ENCODE data around the gene DNAAF6.
"Not testable (repeated sequence)": the region's sequence is repeated elsewhere in the genome, so short reads cannot be mapped to it uniquely, and the experiment has no call there.

Gene DNAAF6

DNA sequence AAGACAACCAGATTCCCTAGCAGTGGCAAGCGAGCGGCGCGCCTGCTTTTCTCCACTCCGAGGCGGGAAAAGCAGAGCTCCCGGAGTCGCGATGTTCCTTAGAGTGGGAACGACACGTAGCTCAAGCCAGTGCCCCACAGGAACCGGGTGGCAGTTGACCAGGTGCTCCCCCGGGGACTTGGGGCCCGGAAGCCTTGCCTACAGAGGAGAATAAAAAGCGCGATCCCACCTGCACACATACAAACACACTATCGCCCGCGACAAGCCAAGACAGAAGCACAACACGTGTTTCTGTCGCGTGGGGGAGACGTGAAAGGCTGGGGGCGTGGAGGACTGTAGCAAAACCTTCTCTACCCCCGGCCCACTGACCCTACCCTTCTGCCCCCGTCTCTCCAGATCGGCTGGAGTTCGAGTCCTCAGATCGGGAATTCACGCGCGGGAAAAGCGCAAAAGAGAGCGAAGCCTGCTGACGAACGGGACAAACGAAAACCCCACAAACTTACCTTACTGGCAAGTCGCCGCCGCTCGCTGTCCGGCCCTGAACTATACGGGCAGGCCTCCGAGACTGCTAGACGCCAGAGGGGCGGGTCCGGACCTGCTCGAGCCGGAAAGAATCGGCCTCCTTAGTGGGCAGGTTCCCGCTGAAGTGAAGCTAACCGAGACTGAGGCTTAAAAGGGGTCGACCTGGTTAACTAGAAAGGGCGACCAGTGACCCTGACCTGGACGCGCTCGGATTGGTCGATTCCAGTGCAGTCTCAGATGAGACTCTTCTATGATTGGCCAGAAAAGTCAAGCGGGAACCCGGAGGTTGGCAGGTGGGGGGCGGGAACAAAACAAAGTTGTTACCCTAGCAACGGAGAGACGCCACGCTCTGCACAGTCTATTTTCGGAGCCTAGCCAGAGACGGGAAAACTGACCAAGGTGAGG, at the start of gene DNAAF6, which contains the start of gene NUP62CL:
TSS of gene DNAAF6 (plus strand) at position 842 of the 927 bp plus-strand sequence. CDS start 6,265 bp downstream, outside the sequence.
TSS of gene NUP62CL (minus strand) at position 664 of the 927 bp plus-strand sequence. CDS start 31,287 bp downstream, outside the sequence.
- DNase-seq (ENCODE audit: low read depth, low spot score) = peak; percentile 88
- Histone ChIP-seq H3K9me3 (ENCODE audit: insufficient read depth, low read length) (no peaks in the 10 kb centered on the region), H3K36me3 (ENCODE audit: insufficient read depth, insufficient read length, low read length) (no peaks in the 10 kb centered on the region), H3K9ac (ENCODE audit: insufficient read length, low read depth) (peak within 1 kb of the TSS; percentile 76), H3K4me3 (ENCODE audit: insufficient read length, low read depth) (peak within 1 kb of the TSS; percentile 78), H3K4me1 (ENCODE audit: insufficient read depth, insufficient read length) (no peaks in the 10 kb centered on the region), H3K27me3 (ENCODE audit: insufficient read depth, insufficient read length) (no peaks in the 10 kb centered on the region)
- TF ChIP-seq SUZ12 (IDR thresholded peaks at IDR 0.05; ENCODE audit: extremely low read depth, insufficient read depth, insufficient read length) (no peak), ZNF274 (IDR thresholded peaks at IDR 0.05; ENCODE audit: low read depth, low read length) (no peak), YY1 (IDR thresholded peaks at IDR 0.05; ENCODE audit: insufficient read depth, insufficient read length) (no peak)

DNA sequence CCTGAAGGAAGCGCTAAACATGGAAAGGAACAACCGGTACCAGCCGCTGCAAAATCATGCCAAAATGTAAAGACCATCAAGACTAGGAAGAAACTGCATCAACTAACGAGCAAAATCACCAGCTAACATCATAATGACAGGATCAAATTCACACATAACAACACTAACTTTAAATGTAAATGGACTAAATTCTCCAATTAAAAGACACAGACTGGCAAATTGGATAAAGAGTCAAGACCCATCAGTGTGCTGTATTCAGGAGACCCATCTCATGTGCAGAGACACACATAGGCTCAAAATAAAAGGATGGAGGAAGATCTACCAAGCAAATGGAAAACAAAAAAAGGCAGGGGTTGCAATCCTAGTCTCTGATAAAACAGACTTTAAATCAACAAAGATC, 48.8 kb upstream of the DNAAF6 start:
- not testable (repeated sequence) for H3K9ac ChIP-seq (ENCODE audit: insufficient read length, low read depth); DNase-seq (ENCODE audit: low read depth, low spot score); H3K4me1 ChIP-seq (ENCODE audit: insufficient read depth, insufficient read length); H3K27me3 ChIP-seq (ENCODE audit: insufficient read depth, insufficient read length); H3K36me3 ChIP-seq (ENCODE audit: insufficient read depth, insufficient read length, low read length); H3K9me3 ChIP-seq (ENCODE audit: insufficient read depth, low read length); H3K4me3 ChIP-seq (ENCODE audit: insufficient read length, low read depth)

DNA sequence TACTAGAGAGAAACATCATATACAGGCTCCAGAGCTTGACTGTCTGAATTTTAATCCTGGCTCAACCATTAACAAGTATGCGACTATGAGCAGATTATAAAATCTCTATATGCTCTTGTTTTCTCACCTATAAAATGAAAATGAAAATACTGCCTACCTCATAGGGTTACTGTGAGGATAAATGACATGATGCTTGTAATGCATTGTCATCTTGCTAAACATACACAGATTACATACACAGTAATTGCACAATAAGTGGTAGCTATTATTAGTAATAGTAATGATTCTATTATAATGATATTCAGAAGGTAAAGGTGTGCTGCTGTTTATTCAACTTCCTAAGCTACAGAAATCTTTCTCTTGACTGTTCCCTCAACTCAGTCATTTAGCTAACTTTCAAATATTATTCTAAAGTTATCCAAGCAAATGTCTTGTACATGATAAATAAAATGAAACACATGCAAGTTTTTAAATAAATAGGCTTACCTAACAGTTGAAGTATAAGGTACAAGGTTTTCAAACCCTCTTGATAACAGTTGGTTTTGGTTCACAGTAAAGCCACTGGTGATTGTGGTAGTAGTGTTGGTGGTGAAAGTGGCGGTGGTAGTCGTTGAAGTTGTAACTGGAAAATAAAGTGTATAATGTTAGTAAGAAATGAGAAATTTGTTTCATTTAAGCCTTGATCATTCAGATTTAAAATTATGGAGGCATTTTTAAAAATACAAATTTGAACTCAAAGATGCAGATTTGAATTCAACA, 39.1 kb upstream of the DNAAF6 start:
- TF ChIP-seq ZNF274 (IDR thresholded peaks at IDR 0.05; ENCODE audit: low read depth, low read length) (no peak), SUZ12 (IDR thresholded peaks at IDR 0.05; ENCODE audit: extremely low read depth, insufficient read depth, insufficient read length) (no peak), YY1 (IDR thresholded peaks at IDR 0.05; ENCODE audit: insufficient read depth, insufficient read length) (no peak)
- Histone ChIP-seq H3K36me3 (ENCODE audit: insufficient read depth, insufficient read length, low read length) (no peaks in the 10 kb centered on the region), H3K9ac (ENCODE audit: insufficient read length, low read depth) (no peak overlapping the region), H3K4me1 (ENCODE audit: insufficient read depth, insufficient read length) (no peaks in the 10 kb centered on the region), H3K4me3 (ENCODE audit: insufficient read length, low read depth) (no peak overlapping the region), H3K27me3 (ENCODE audit: insufficient read depth, insufficient read length) (no peaks in the 10 kb centered on the region), H3K9me3 (ENCODE audit: insufficient read depth, low read length) (no peaks in the 10 kb centered on the region)
- no peak for DNase-seq (ENCODE audit: low read depth, low spot score)

DNA sequence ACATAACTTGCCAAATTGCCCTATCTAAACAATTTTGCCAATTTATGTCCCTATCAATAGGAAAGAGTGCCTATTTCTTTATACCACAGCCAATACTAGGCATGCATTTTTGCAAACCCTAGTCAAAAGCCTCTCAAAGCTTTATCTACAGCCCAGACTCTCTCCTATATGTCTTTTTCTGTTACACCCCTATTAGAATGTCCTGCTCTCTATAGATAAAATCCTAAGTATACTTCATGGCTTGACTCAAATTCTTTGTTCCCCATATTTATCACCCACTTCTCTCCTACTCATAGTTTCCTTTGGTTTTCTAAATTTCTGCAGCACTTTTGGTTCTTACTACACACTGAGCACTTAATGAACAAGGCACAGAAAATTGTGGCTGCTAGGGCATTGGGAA, 38.2 kb upstream of the DNAAF6 start:
- H3K4me1 ChIP-seq (ENCODE audit: insufficient read depth, insufficient read length) = no peaks in the 10 kb centered on the region
- no peak for TF ChIP-seq YY1 (IDR thresholded peaks at IDR 0.05; ENCODE audit: insufficient read depth, insufficient read length)
- TF ChIP-seq ZNF274 (IDR thresholded peaks at IDR 0.05; ENCODE audit: low read depth, low read length) = no peak
- no peak for TF ChIP-seq SUZ12 (IDR thresholded peaks at IDR 0.05; ENCODE audit: extremely low read depth, insufficient read depth, insufficient read length)
- H3K36me3 ChIP-seq (ENCODE audit: insufficient read depth, insufficient read length, low read length) = no peaks in the 10 kb centered on the region
- no peak overlapping the region for H3K9ac ChIP-seq (ENCODE audit: insufficient read length, low read depth)
- H3K9me3 ChIP-seq (ENCODE audit: insufficient read depth, low read length) = no peaks in the 10 kb centered on the region
- no peak overlapping the region for H3K4me3 ChIP-seq (ENCODE audit: insufficient read length, low read depth)
- DNase-seq (ENCODE audit: low read depth, low spot score) = no peak
- H3K27me3 ChIP-seq (ENCODE audit: insufficient read depth, insufficient read length) = no peaks in the 10 kb centered on the region

DNA sequence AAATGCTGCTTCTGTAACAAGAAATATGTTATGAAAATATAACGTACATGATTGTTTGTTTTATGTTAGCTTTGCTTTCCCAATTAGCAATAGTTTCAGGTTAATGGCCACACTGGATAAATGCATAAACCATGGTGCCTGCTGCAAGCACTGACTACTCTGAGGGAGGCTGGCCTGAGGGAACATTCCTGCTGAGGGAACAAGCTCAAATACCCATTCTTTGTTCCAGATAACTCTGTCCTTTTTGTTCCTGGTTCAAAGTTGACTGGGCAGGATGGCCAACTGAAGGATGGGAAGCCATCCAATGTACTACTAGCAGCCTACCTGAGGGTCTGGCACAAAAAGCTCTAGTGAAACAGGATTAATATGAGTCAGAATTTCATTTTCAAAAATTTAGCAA, 37.7 kb upstream of the DNAAF6 start:
- no peaks in the 10 kb centered on the region for H3K36me3 ChIP-seq (ENCODE audit: insufficient read depth, insufficient read length, low read length)
- no peak overlapping the region for H3K9ac ChIP-seq (ENCODE audit: insufficient read length, low read depth)
- H3K27me3 ChIP-seq (ENCODE audit: insufficient read depth, insufficient read length) = no peaks in the 10 kb centered on the region
- DNase-seq (ENCODE audit: low read depth, low spot score) = no peak
- no peaks in the 10 kb centered on the region for H3K4me1 ChIP-seq (ENCODE audit: insufficient read depth, insufficient read length)
- TF ChIP-seq ZNF274 (IDR thresholded peaks at IDR 0.05; ENCODE audit: low read depth, low read length) (no peak), YY1 (IDR thresholded peaks at IDR 0.05; ENCODE audit: insufficient read depth, insufficient read length) (no peak), SUZ12 (IDR thresholded peaks at IDR 0.05; ENCODE audit: extremely low read depth, insufficient read depth, insufficient read length) (no peak)
- H3K9me3 ChIP-seq (ENCODE audit: insufficient read depth, low read length) = no peaks in the 10 kb centered on the region
- H3K4me3 ChIP-seq (ENCODE audit: insufficient read length, low read depth) = no peak overlapping the region

DNA sequence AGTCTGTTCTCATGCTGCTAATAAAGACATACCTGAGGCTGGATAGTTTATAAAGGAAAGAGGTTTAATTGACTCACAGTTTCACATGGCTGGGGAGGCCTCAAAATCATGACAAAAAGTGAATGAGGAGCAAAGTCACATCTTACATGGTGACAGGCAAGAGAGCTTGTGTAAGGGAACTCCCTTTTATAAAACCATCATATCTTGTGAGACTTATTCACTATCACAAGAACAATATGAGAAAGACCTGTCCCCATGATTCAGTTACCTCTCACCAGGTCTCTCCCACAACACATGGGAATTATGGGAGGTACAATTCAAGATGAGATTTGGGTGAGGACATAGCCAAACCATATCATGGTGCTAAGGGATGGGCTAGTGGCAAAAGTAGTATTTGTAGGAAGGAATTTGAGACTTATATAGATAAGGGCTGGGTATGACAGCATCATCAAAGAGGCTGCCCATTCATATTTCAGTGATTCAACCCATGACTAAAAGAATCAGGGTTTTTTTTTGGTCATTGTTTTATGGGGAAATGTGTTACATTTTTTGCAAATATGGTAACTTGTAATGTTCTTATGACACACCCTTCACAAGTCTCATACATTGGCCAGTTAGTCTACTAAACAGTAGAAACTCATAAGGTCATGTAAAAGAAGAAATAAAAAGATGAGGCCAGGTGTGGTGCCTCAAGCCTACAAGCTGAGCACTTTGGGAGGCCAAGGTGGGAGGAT, 34.9 kb upstream of the DNAAF6 start:
- DNase-seq (ENCODE audit: low read depth, low spot score) = no peak
- Histone ChIP-seq H3K36me3 (ENCODE audit: insufficient read depth, insufficient read length, low read length) (no peaks in the 10 kb centered on the region), H3K27me3 (ENCODE audit: insufficient read depth, insufficient read length) (no peaks in the 10 kb centered on the region), H3K4me1 (ENCODE audit: insufficient read depth, insufficient read length) (no peaks in the 10 kb centered on the region), H3K4me3 (ENCODE audit: insufficient read length, low read depth) (no peak overlapping the region), H3K9me3 (ENCODE audit: insufficient read depth, low read length) (no peaks in the 10 kb centered on the region), H3K9ac (ENCODE audit: insufficient read length, low read depth) (no peak overlapping the region)
- TF ChIP-seq YY1 (IDR thresholded peaks at IDR 0.05; ENCODE audit: insufficient read depth, insufficient read length) (no peak), ZNF274 (IDR thresholded peaks at IDR 0.05; ENCODE audit: low read depth, low read length) (no peak), SUZ12 (IDR thresholded peaks at IDR 0.05; ENCODE audit: extremely low read depth, insufficient read depth, insufficient read length) (no peak)
